ENCODE data around the gene C12orf50. TPM values are rescaled to one million over a fixed set of nuclear protein-coding genes. Genes with fewer than 3 reads are reported as not detected.

C12orf50 gene
- total and polyA plus RNA-seq, 2 donors (not counting 1 experiment from before 2014, with no cell fraction given), result 0.07 to 0.10 TPM

GRCh38 chr12:88006351-88006750 lies 22.9 kb downstream of the C12orf50 start:
- H3K27ac Mint-ChIP-seq, result no peak overlapping the region
- Histone ChIP-seq H3K27ac (ENCODE audit: low read length in 2 of 2) (no peak overlapping the region), H3K9ac (ENCODE audit: low read length) (no peak overlapping the region), H3K36me3 (replicated peaks in 1 of 2; ENCODE audit: control extremely low read depth in 1 of 2, control insufficient read depth in 1 of 2, extremely low read depth in 1 of 2, insufficient read depth in 2 of 2, low read length in 1 of 2) (no peaks in the 10 kb centered on the region), H2AFZ (ENCODE audit: insufficient read depth, low read depth, low read length, poor library complexity, severe bottlenecking) (no peak overlapping the region), H4K20me1 (ENCODE audit: control insufficient read depth, insufficient read depth, low read length, poor library complexity, severe bottlenecking) (no peaks in the 10 kb centered on the region), H3K79me2 (ENCODE audit: control insufficient read depth, insufficient read depth, low read length) (no peaks in the 10 kb centered on the region), H3K9me3 (ENCODE audit: control extremely low read depth in 1 of 3, control insufficient read depth in 2 of 3, insufficient read depth in 1 of 3, low read length in 2 of 3) (peaks cover 0 to 3% (median 0%) of the 10 kb centered on the region in 3 donors), H3K4me3 (ENCODE audit: control extremely low read depth in 1 of 5, extremely low read depth in 1 of 5, insufficient read depth in 1 of 5, low read depth in 2 of 5, low read length in 4 of 5) (no peak overlapping the region), H3K4me1 (ENCODE audit: control insufficient read depth in 2 of 2, insufficient read depth in 2 of 2, low read length in 2 of 2) (no peaks in the 10 kb centered on the region), H3K27me3 (replicated peaks in 1 of 4; ENCODE audit: control extremely low read depth in 1 of 4, control insufficient read depth in 3 of 4, insufficient read depth in 4 of 4, low read length in 3 of 4) (no peaks in the 10 kb centered on the region), H3K4me2 (replicated peaks; ENCODE audit: low read depth, low read length, poor library complexity, severe bottlenecking) (no peak overlapping the region)
- TF ChIP-seq CTCF (IDR thresholded peaks at IDR 0.05) (no peak), EZH2 (IDR thresholded peaks at IDR 0.05; ENCODE audit: borderline replicate concordance, insufficient read depth, low read depth, low read length, poor library complexity, severe bottlenecking) (no peak)
- CTCF ChIA-PET, result no interaction called here
- H3K4me1 Mint-ChIP-seq, result no peaks in the 10 kb centered on the region
- ATAC-seq (ENCODE audit: low read depth), result no peak
- POLR2A ChIA-PET, result no interaction called here
- intact Hi-C loops (cut with micrococcal nuclease), result no loop called here
- no peaks in the 10 kb centered on the region for H3K9me3 Mint-ChIP-seq (ENCODE audit: insufficient read depth)
- H3K27me3 Mint-ChIP-seq, result no peaks in the 10 kb centered on the region
- DNase-seq, result no peak
- WGBS (ENCODE audit: insufficient coverage), result 67% methylated on average over 3 of the region's 4 CpGs
- no peak overlapping the region for H3K4me3 Mint-ChIP-seq

GRCh38 chr12:88001327-88001726 lies 27.9 kb downstream of the C12orf50 start:
- CTCF ChIA-PET, result no interaction called here
- Histone ChIP-seq H3K9ac (ENCODE audit: low read length) (no peak overlapping the region), H3K4me2 (replicated peaks; ENCODE audit: low read depth, low read length, poor library complexity, severe bottlenecking) (no peak overlapping the region), H3K9me3 (ENCODE audit: control extremely low read depth in 1 of 3, control insufficient read depth in 2 of 3, insufficient read depth in 1 of 3, low read length in 2 of 3) (peaks cover 0 to 4% (median 0%) of the 10 kb centered on the region in 3 donors), H3K27me3 (replicated peaks in 1 of 4; ENCODE audit: control extremely low read depth in 1 of 4, control insufficient read depth in 3 of 4, insufficient read depth in 4 of 4, low read length in 3 of 4) (no peaks in the 10 kb centered on the region), H3K4me3 (ENCODE audit: control extremely low read depth in 1 of 5, extremely low read depth in 1 of 5, insufficient read depth in 1 of 5, low read depth in 2 of 5, low read length in 4 of 5) (no peak overlapping the region), H2AFZ (ENCODE audit: insufficient read depth, low read depth, low read length, poor library complexity, severe bottlenecking) (no peak overlapping the region), H4K20me1 (ENCODE audit: control insufficient read depth, insufficient read depth, low read length, poor library complexity, severe bottlenecking) (no peaks in the 10 kb centered on the region), H3K27ac (ENCODE audit: low read length in 2 of 2) (no peak overlapping the region), H3K79me2 (ENCODE audit: control insufficient read depth, insufficient read depth, low read length) (no peaks in the 10 kb centered on the region), H3K36me3 (replicated peaks in 1 of 2; ENCODE audit: control extremely low read depth in 1 of 2, control insufficient read depth in 1 of 2, extremely low read depth in 1 of 2, insufficient read depth in 2 of 2, low read length in 1 of 2) (no peaks in the 10 kb centered on the region), H3K4me1 (ENCODE audit: control insufficient read depth in 2 of 2, insufficient read depth in 2 of 2, low read length in 2 of 2) (no peaks in the 10 kb centered on the region)
- ATAC-seq (ENCODE audit: low read depth), result no peak
- Mint-ChIP-seq H3K27me3 (no peaks in the 10 kb centered on the region), H3K27ac (no peak overlapping the region), H3K9me3 (ENCODE audit: insufficient read depth) (no peaks in the 10 kb centered on the region), H3K4me1 (no peaks in the 10 kb centered on the region), H3K4me3 (no peak overlapping the region)
- POLR2A ChIA-PET, result no interaction called here
- WGBS (ENCODE audit: insufficient coverage), result no CpG with 5 or more reads among the region's 2 CpGs
- intact Hi-C loops (cut with micrococcal nuclease), result no loop called here
- TF ChIP-seq EZH2 (IDR thresholded peaks at IDR 0.05; ENCODE audit: borderline replicate concordance, insufficient read depth, low read depth, low read length, poor library complexity, severe bottlenecking), result no peak
- TF ChIP-seq CTCF (IDR thresholded peaks at IDR 0.05), result no peak
- no peak for DNase-seq

Data from B cell (primary cell).